Measurements from ENCODE around the gene LDLRAD4.

Gene LDLRAD4

DNA sequence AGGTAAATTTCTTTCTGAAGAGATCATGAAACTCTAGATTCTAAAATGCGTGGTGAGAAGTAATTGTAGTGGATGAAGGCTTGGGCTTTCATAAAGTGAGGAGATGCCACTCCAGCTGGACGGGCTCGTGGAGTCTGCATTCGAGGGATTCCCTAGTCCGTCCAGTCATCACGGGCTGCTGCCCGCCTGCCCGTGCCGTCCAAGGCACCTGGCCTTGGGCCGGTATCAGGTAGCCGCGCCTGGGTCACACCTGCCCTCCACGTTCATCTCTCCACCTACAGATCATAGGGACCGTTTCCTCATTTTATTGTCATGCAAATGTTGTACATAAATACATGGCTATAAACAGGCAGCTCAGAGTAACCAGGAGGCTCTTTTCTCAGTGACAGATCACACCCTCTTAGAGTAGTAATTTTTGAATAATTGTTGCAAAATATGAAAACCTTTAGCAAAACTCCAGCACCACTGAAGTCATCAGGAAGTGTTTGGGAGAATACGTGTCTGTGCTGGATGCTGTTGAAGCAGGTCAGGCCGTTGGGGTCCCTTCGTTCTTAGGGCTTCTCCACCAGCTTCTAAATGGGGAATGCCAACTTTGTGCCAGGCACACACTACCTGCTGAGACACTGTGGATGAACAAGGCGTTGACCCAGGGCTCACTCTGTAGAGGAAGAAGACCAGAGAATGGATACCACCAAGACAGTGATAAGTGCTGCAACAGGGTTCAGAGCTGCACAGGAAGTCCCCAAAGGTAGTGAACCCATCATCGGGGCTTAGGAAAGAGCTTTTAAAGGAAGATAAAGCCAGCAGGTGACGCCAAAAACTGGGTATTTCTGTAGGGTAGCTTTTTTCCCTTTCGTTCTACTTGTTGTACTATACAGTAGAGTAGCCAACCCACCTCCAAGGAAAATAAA is 395.3 kb downstream of the LDLRAD4 start:
- no peaks in the 10 kb centered on the region for H3K4me1 ChIP-seq (ENCODE audit: control insufficient read depth, insufficient read depth, low read length, unreplicated experiment)
- H2AFZ ChIP-seq (ENCODE audit: low read length, unreplicated experiment): no peak overlapping the region
- H3K27me3 ChIP-seq (ENCODE audit: insufficient read depth, low read length): peaks cover 39% of the 10 kb centered on the region
- H3K27ac ChIP-seq (ENCODE audit: low read depth, low read length): no peak overlapping the region
- H3K79me2 ChIP-seq (ENCODE audit: control insufficient read depth, insufficient read depth, low read length, unreplicated experiment): no peaks in the 10 kb centered on the region
- no peaks in the 10 kb centered on the region for H3K36me3 ChIP-seq (ENCODE audit: insufficient read depth, low read length)
- H3K4me3 ChIP-seq (ENCODE audit: low read depth, low read length): no peak overlapping the region

GRCh38 chr18:13614641-13615288 is 396.2 kb downstream of the LDLRAD4 start:
- Histone ChIP-seq H3K79me2 (ENCODE audit: control insufficient read depth, insufficient read depth, low read length, unreplicated experiment) (no peaks in the 10 kb centered on the region), H3K27me3 (ENCODE audit: insufficient read depth, low read length) (peaks cover 39% of the 10 kb centered on the region), H3K4me1 (ENCODE audit: control insufficient read depth, insufficient read depth, low read length, unreplicated experiment) (no peaks in the 10 kb centered on the region), H2AFZ (ENCODE audit: low read length, unreplicated experiment) (no peak overlapping the region), H3K27ac (ENCODE audit: low read depth, low read length) (no peak overlapping the region), H3K36me3 (ENCODE audit: insufficient read depth, low read length) (no peaks in the 10 kb centered on the region), H3K4me3 (ENCODE audit: low read depth, low read length) (no peak overlapping the region)

DNA sequence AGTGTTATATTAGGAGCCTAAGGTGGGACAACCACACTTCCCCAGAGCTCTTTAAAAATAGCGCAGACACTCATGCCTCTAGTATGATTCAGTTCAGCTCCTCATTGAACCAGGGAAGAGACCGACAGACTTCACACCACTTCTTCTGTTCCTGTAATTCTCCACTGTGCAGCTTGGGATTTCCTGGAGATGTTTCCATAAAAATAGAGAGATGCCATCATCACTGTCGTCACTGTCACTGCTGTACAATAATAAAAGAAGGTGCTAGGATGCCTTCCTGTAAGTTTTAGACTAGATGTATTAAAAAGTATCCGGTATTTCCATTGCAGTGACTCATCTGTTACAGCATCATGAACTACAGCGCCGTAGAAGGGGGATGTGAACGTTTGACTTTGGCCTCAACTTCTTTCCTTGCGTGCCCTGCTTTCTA is 396.9 kb downstream of the LDLRAD4 start:
- H3K36me3 ChIP-seq (ENCODE audit: insufficient read depth, low read length): no peaks in the 10 kb centered on the region
- no peak overlapping the region for H2AFZ ChIP-seq (ENCODE audit: low read length, unreplicated experiment)
- peaks cover 39% of the 10 kb centered on the region for H3K27me3 ChIP-seq (ENCODE audit: insufficient read depth, low read length)
- H3K27ac ChIP-seq (ENCODE audit: low read depth, low read length): no peak overlapping the region
- no peaks in the 10 kb centered on the region for H3K79me2 ChIP-seq (ENCODE audit: control insufficient read depth, insufficient read depth, low read length, unreplicated experiment)
- H3K4me1 ChIP-seq (ENCODE audit: control insufficient read depth, insufficient read depth, low read length, unreplicated experiment): no peaks in the 10 kb centered on the region
- no peak overlapping the region for H3K4me3 ChIP-seq (ENCODE audit: low read depth, low read length)

DNA sequence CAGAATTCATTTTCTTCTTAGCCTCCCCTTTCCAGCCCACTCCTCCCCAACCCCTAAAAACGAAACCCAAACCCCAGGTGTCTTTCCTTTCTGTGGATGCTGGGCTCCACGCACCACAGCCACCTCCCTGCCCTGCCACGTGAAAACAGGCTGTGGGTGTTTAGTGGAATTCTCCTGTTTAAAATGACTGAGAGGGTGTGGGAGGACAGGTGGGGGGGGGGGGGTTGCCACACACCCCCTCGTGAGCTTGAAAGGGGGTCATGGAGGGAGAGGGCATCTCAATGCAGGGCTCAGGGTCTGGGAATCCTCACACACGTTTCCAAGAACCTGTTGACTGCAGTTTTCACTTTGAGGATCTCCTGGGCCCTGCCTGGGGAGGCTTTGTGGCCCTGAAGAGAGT is 397.5 kb downstream of the LDLRAD4 start:
- Histone ChIP-seq H3K27ac (ENCODE audit: low read depth, low read length) (no peak overlapping the region), H3K4me3 (ENCODE audit: low read depth, low read length) (no peak overlapping the region), H3K4me1 (ENCODE audit: control insufficient read depth, insufficient read depth, low read length, unreplicated experiment) (no peaks in the 10 kb centered on the region), H3K36me3 (ENCODE audit: insufficient read depth, low read length) (no peaks in the 10 kb centered on the region), H2AFZ (ENCODE audit: low read length, unreplicated experiment) (no peak overlapping the region), H3K79me2 (ENCODE audit: control insufficient read depth, insufficient read depth, low read length, unreplicated experiment) (no peaks in the 10 kb centered on the region), H3K27me3 (ENCODE audit: insufficient read depth, low read length) (peaks cover 39% of the 10 kb centered on the region)

- no peak overlapping the region for H3K27ac ChIP-seq (ENCODE audit: low read depth, low read length)
- no peaks in the 10 kb centered on the region for H3K36me3 ChIP-seq (ENCODE audit: insufficient read depth, low read length)
- no peak overlapping the region for H3K4me3 ChIP-seq (ENCODE audit: low read depth, low read length)
- H3K79me2 ChIP-seq (ENCODE audit: control insufficient read depth, insufficient read depth, low read length, unreplicated experiment): no peaks in the 10 kb centered on the region
- H2AFZ ChIP-seq (ENCODE audit: low read length, unreplicated experiment): no peak overlapping the region
- H3K4me1 ChIP-seq (ENCODE audit: control insufficient read depth, insufficient read depth, low read length, unreplicated experiment): no peaks in the 10 kb centered on the region
- peaks cover 37% of the 10 kb centered on the region for H3K27me3 ChIP-seq (ENCODE audit: insufficient read depth, low read length)
Measured at GRCh38 chr18:13616525-13617035, 398.0 kb downstream of the LDLRAD4 start.

- H3K36me3 ChIP-seq (ENCODE audit: insufficient read depth, low read length): no peaks in the 10 kb centered on the region
- H2AFZ ChIP-seq (ENCODE audit: low read length, unreplicated experiment): no peak overlapping the region
- H3K4me3 ChIP-seq (ENCODE audit: low read depth, low read length): no peak overlapping the region
- no peak overlapping the region for H3K27ac ChIP-seq (ENCODE audit: low read depth, low read length)
- H3K27me3 ChIP-seq (ENCODE audit: insufficient read depth, low read length): peaks cover 24% of the 10 kb centered on the region
- no peaks in the 10 kb centered on the region for H3K4me1 ChIP-seq (ENCODE audit: control insufficient read depth, insufficient read depth, low read length, unreplicated experiment)
- no peaks in the 10 kb centered on the region for H3K79me2 ChIP-seq (ENCODE audit: control insufficient read depth, insufficient read depth, low read length, unreplicated experiment)
Measured at GRCh38 chr18:13617826-13618515, 399.4 kb downstream of the LDLRAD4 start.

GRCh38 chr18:13618760-13619438 is 400.3 kb downstream of the LDLRAD4 start:
- Histone ChIP-seq H3K79me2 (ENCODE audit: control insufficient read depth, insufficient read depth, low read length, unreplicated experiment) (no peaks in the 10 kb centered on the region), H2AFZ (ENCODE audit: low read length, unreplicated experiment) (no peak overlapping the region), H3K36me3 (ENCODE audit: insufficient read depth, low read length) (no peaks in the 10 kb centered on the region), H3K4me3 (ENCODE audit: low read depth, low read length) (no peak overlapping the region), H3K4me1 (ENCODE audit: control insufficient read depth, insufficient read depth, low read length, unreplicated experiment) (no peaks in the 10 kb centered on the region), H3K27ac (ENCODE audit: low read depth, low read length) (no peak overlapping the region), H3K27me3 (ENCODE audit: insufficient read depth, low read length) (peaks cover 20% of the 10 kb centered on the region)

GRCh38 chr18:13619505-13620205 is 401.1 kb downstream of the LDLRAD4 start:
- H2AFZ ChIP-seq (ENCODE audit: low read length, unreplicated experiment): no peak overlapping the region
- H3K27me3 ChIP-seq (ENCODE audit: insufficient read depth, low read length): peaks cover 15% of the 10 kb centered on the region; the same call in 1 of the 2 replicates
- H3K4me1 ChIP-seq (ENCODE audit: control insufficient read depth, insufficient read depth, low read length, unreplicated experiment): no peaks in the 10 kb centered on the region
- no peak overlapping the region for H3K27ac ChIP-seq (ENCODE audit: low read depth, low read length)
- H3K36me3 ChIP-seq (ENCODE audit: insufficient read depth, low read length): no peaks in the 10 kb centered on the region
- H3K79me2 ChIP-seq (ENCODE audit: control insufficient read depth, insufficient read depth, low read length, unreplicated experiment): no peaks in the 10 kb centered on the region
- H3K4me3 ChIP-seq (ENCODE audit: low read depth, low read length): no peak overlapping the region

DNA sequence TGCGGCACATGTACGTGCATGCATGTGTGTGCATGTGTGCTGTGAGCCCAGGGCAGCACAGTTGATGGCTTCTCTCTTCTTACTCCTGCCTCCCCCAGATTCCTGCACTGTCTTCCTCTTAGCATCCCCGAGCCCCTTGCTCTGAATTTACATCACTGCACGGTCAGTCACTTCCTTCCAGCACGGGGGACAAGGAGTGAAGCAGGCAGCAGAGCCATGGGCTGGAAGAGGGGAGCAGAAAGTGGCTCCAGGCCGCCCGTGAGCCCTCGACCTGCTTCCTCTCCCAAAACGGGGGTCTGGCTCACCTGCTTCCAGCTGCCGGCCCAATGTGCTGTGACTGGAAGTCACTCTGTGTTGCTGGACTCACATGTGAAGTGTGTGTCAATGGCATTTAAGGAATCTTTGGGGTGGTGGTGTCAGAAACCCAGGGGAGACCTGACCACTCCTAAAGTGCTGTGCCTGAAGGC is 401.7 kb downstream of the LDLRAD4 start:
- Histone ChIP-seq H3K79me2 (ENCODE audit: control insufficient read depth, insufficient read depth, low read length, unreplicated experiment) (no peaks in the 10 kb centered on the region), H2AFZ (ENCODE audit: low read length, unreplicated experiment) (no peak overlapping the region), H3K4me1 (ENCODE audit: control insufficient read depth, insufficient read depth, low read length, unreplicated experiment) (no peaks in the 10 kb centered on the region), H3K27ac (ENCODE audit: low read depth, low read length) (no peak overlapping the region), H3K4me3 (ENCODE audit: low read depth, low read length) (no peak overlapping the region), H3K36me3 (ENCODE audit: insufficient read depth, low read length) (no peaks in the 10 kb centered on the region), H3K27me3 (ENCODE audit: insufficient read depth, low read length) (peaks cover 20% of the 10 kb centered on the region; the same call in 1 of the 2 replicates)
